ENCODE results near the gene CNPY1. TPM values are rescaled to one million over a fixed set of nuclear protein-coding genes. Genes with fewer than 3 reads are reported as not detected.

The CNPY1 gene
- total RNA-seq, 1 donor from 2014 or later, result not detected

DNA sequence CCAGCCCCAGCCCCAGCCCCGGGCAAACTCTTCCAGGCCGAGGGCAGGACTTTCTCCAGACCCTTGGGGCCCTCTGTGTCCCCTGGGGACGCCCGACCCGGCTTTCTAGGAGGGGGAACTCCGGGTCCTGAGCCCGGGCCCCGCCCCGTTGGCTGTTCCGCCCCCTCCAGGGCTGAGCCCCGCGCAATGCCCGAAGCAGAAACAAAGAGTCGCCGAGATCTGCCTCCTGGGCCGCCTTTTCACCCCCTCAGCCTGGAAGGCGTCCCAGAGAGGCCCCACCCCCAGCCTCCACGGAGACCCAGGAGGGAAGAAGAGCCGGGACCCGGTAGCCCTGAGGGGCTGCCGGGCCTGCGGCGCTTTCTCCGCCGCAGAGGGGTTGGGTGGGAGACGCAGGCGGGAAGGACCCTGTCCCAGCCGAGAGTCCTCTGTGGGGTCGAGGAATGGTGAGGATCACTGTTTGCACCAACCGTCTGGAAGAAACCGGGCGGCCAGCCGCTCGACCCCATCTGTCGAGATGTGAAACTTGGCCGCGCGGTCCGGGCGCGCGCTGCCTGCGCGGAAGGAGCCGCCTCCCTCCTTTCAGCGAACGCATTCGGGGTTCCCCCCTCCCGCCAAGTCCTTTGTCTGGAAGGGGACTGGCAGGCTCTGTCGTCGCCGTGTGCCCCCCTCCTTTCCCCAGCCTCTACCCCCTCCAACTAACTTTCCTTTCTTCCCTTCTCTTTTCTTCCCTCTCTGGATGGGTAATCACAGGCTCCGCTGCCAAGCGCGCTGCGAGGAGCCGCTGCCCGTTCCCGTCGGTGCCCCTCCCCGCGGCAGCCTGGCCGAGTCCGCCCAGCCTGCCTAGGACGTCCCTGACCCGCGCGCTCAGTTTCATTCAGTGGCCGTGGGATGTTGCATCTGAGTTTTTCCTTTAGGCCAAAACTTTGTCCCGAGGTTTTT, 78.2 kb downstream of the CNPY1 start:
- Mint-ChIP-seq H3K27me3 (ENCODE audit: unreplicated experiment) (peaks cover 10% of the 10 kb centered on the region), H3K27ac (ENCODE audit: unreplicated experiment) (peak overlapping the region; percentile 28), H3K36me3 (ENCODE audit: unreplicated experiment) (peaks cover 2% of the 10 kb centered on the region), H3K4me1 (ENCODE audit: unreplicated experiment) (peaks cover 36% of the 10 kb centered on the region), H3K9me3 (ENCODE audit: unreplicated experiment) (no peaks in the 10 kb centered on the region), H3K4me3 (ENCODE audit: unreplicated experiment) (peak overlapping the region; percentile 71)
- no peak for DNase-seq (ENCODE audit: extremely low spot score, unreplicated experiment)
- no peak for TF ChIP-seq CTCF (IDR thresholded peaks at IDR 0.05)

DNA sequence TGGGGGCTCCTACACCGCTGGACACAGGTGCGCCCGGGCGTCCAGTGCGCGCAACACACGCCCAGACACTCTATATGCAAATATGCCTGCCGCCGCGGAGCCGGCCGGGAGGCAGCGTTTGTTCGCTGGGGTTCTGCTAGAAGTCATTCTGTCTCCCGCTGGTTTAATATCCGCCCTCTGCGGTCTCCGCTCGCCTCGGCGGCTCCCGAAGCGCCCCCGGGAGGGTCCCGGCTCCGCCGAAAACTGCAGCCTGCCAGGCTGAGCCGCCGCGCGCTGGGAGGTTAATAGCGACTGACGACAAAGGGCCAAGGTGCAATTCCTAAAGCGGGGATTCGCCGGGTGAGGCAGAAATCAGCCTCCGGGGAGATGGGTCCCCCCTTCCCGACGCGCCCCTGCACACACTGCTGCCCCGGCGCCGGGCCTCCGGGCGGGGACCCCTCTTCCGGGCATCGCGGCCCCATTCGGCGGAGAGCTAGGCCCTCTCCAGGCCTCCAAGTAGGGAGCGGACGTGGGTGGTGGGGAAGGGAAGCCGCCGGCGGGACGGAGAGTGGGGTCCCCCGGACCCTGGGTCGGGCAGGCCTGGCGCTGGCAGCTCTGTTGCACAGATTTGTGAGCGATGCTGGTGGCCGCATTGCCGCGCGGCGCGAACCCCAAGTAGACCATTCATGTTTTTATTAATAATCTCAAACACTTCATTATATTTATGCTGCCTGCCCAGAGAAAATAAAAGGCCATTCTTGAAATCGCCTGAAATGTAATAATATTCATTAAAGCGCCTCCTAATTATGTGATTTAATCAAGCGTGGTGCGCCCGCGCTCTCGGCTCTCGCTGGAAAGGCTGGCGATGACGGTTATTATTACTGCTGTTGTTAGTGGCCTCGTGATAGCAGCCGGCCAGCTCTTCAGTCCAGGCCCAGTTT, 79.3 kb downstream of the CNPY1 start:
- Mint-ChIP-seq H3K36me3 (ENCODE audit: unreplicated experiment) (peaks cover 2% of the 10 kb centered on the region), H3K4me1 (ENCODE audit: unreplicated experiment) (peaks cover 27% of the 10 kb centered on the region), H3K27me3 (ENCODE audit: unreplicated experiment) (peaks cover 10% of the 10 kb centered on the region), H3K9me3 (ENCODE audit: unreplicated experiment) (no peaks in the 10 kb centered on the region), H3K27ac (ENCODE audit: unreplicated experiment) (no peak overlapping the region), H3K4me3 (ENCODE audit: unreplicated experiment) (peak overlapping the region; percentile 56)
- peak; percentile 87 for DNase-seq (ENCODE audit: extremely low spot score, unreplicated experiment)
- no peak for TF ChIP-seq CTCF (IDR thresholded peaks at IDR 0.05)

DNA sequence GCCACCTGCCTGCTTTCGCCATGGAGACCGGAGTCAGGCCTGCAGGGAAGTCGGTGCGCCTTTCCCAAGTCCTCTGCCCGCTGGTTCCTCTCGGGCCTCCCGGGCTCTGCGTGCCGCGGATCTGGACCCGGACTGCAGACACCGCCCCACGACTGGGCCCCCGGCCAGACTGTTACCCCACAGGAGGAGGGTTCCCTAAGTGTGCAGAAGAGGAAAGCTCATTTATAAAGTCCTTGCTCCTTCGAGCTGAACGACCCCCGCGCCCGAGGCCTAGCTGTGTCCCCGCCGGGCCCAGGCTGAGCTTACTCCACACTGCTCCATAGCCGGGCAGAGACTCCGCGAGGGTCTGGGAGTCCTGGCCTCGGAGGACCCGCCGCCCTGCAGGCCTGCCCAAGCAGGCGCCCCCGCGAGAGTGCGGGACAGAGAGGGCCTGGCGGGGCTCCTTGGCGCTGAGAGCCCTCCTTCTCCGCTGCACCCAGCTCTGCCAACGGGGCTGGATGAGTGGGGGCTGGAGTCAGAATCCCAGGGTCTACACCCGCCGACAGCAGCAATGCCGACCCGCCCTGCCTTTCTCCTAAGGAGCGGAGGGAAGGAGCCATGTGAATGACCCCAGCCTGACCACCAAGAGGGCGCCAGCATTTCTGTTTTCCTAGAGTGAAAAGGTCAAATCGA, 80.1 kb downstream of the CNPY1 start:
- DNase-seq (ENCODE audit: extremely low spot score, unreplicated experiment), result no peak
- Mint-ChIP-seq H3K9me3 (ENCODE audit: unreplicated experiment) (no peaks in the 10 kb centered on the region), H3K27ac (ENCODE audit: unreplicated experiment) (no peak overlapping the region), H3K4me1 (ENCODE audit: unreplicated experiment) (peaks cover 20% of the 10 kb centered on the region), H3K36me3 (ENCODE audit: unreplicated experiment) (peaks cover 2% of the 10 kb centered on the region), H3K27me3 (ENCODE audit: unreplicated experiment) (peaks cover 12% of the 10 kb centered on the region), H3K4me3 (ENCODE audit: unreplicated experiment) (no peak overlapping the region)
- TF ChIP-seq CTCF (IDR thresholded peaks at IDR 0.05), result no peak

- Mint-ChIP-seq H3K4me1 (ENCODE audit: unreplicated experiment) (peaks cover 15% of the 10 kb centered on the region), H3K4me3 (ENCODE audit: unreplicated experiment) (no peak overlapping the region), H3K9me3 (ENCODE audit: unreplicated experiment) (no peaks in the 10 kb centered on the region), H3K36me3 (ENCODE audit: unreplicated experiment) (peaks cover 2% of the 10 kb centered on the region), H3K27me3 (ENCODE audit: unreplicated experiment) (peaks cover 17% of the 10 kb centered on the region), H3K27ac (ENCODE audit: unreplicated experiment) (no peak overlapping the region)
- no peak for TF ChIP-seq CTCF (IDR thresholded peaks at IDR 0.05)
- DNase-seq (ENCODE audit: extremely low spot score, unreplicated experiment), result no peak
Measured at GRCh38 chr7:155465761-155466141, 80.6 kb downstream of the CNPY1 start.

Measured in osteocyte (in vitro differentiated cells).